Epithelial cell of proximal tubule (primary cell): ENCODE data around the gene UBE2H. TPM values are rescaled to one million over a fixed set of nuclear protein-coding genes. Genes with fewer than 3 reads are reported as not detected.
"Not testable (repeated sequence)": the region's sequence is repeated elsewhere in the genome, so short reads cannot be mapped to it uniquely, and the experiment has no call there.

Experiments
- DNase-seq: peaks from one replicate; pipeline ENCODE4 v3.0.0-alpha.2; 2011; ENCODE audit warnings: low read depth
- H3K4me3 ChIP-seq: 2 replicates; pipeline ENCODE4 v1.5.1; 2011; ENCODE audit warnings: low read depth, mild to moderate bottlenecking, low read length
- CTCF ChIP-seq: conservative IDR thresholded peaks from 2 replicates; pipeline ENCODE4 v1.5.1; 2012; ENCODE audit warnings: low read depth, mild to moderate bottlenecking, low read length
- total RNA-seq: library from RNA; depleted of rRNA; stranded (reverse); fragments of >200 nt; gene quantifications from 2 replicates; pipeline ENCODE4 v1.2.3, GENCODE V29; 2015

Gene UBE2H
- total RNA-seq, 1 donor from 2014 or later = 88.1 TPM

DNA sequence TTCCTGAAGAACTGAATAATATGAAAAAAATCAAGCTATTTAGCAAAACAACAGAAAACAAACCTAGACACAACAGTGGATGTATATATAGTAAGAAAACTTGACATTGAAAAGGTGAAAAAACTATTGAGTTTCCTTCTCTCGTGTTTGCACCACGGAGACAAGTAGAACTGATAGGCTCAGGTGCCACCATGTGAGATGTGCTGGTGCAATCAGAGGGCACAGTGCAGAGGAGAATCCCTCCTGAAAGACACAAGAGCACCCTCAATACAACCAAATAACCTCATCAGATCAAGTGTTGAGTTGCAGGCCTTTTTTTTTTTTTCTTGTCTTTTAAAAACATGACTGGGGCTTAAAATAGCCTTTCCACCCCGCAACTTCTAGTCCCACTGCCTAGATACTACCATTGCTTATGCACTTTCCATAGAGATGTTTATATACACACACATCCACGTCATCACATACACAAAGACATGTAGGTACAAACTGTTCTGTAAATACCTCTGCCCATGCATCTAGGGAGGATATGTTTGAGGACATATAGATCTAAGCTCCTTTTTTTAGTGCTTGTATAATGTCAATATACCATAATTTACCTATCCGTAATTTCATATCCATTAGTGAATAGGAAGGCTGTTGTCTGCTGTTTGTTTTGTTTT lies 54.1 kb downstream of the UBE2H start:
- no peak for DNase-seq
- no peak overlapping the region for H3K4me3 ChIP-seq
- TF ChIP-seq CTCF = no peak

DNA sequence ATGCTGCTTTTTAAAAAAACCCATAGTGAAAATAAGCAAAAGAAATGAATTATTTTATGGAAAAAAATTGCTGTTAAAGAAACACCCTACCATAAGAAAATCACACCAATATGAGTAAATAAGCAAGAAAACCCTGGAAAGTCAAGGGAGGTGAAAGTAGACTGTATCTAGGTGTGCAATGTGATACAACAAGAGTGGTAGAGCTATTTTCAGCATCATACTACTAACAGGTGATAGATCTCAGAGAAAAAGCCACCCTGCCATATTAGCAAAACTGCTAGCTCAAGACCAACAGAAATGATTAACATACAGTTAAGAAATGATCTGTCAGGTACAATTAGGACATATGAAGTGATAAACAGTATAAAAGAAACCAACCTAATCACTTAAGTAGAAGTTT lies 54.8 kb downstream of the UBE2H start:
- no peak for DNase-seq
- TF ChIP-seq CTCF = no peak
- H3K4me3 ChIP-seq = no peak overlapping the region

DNA sequence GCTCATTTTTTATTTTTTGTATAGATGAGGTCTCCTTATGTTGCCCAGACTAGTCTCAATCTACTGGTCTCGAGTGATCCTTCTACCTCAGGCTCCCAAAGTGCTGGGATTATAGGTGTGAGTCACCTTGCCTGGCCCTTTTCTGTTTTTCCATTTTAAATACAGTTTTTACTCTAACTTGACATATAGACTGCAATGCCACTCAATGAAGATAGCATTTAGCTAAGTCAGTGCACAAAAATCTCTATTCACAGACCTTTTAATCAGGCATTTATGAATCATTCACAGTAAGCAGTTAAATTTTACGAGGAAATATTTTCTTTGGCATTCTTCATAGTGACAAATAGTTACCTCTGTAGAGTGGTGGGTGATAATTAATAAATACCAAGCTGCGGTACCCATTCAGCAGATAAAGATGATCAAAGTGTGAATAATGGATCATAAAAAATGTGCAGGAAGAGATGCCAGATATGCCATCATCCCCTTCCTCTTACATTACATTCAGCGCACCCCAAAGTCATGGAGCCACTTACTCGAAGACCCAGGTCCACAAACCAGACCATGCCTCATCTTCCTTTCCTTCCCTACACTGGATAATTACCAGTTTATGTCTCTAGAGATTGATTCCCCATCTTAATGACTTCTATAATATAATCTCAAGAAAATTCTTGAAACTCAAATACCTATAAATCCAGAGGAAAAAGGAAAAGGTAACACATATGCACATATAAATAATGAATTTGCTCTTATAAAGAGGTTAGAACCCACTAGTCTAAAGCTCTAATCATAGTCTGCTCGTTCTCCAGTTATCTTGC lies 56.0 kb downstream of the UBE2H start:
- H3K4me3 ChIP-seq = no peak overlapping the region
- DNase-seq = no peak
- TF ChIP-seq CTCF = no peak

DNA sequence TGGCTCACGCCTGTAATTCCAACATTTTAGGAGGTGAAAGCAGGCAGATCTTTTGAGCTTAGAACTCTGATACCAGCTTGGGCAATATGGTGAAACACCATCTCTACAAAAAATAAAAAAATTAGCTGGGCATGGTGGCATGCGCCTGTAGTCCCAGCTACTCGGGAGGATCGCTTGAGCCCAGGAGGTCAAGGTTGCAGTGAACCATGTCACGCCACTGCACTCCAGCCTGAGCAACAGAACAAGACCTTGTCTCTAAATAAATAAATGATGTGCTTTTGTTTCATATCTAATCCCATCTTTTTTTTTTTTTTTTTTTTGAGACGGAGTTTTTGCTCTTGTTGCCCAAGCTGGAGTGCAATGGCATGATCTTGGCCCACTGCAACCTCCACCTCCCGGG lies 58.6 kb downstream of the UBE2H start:
- DNase-seq, H3K4me3 ChIP-seq: not testable (repeated sequence)

- no peak for TF ChIP-seq CTCF
Observed at GRCh38 chr7:129890090-129890489, 62.7 kb downstream of the UBE2H start.

GRCh38 chr7:129889133-129889844 lies 63.5 kb downstream of the UBE2H start:
- DNase-seq = no peak
- no peak for TF ChIP-seq CTCF
- no peak overlapping the region for H3K4me3 ChIP-seq

More at GRCh38 chr7:129890090-129890489, 62.7 kb downstream of the UBE2H start:
- no peak for DNase-seq
- no peak overlapping the region for H3K4me3 ChIP-seq

DNA sequence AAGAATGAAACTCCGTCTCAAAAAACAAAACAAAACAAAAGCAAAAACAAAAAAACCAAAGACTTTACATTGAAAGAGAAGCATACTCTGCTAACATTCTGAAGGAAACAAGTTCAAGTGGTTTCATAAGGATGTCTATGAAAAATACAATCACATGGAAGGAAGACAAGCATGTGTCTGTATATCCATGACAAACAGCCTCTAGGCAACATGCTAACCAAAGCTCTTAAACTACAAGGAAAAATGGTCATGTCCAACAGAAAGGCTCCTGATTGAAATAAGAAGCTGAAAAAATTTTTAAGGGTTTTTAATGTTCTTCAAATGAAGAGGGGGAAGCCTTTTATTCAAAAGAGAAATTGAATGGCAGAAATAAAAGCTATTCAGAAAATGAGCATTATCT lies 64.9 kb downstream of the UBE2H start:
- no peak for TF ChIP-seq CTCF
- H3K4me3 ChIP-seq = no peak overlapping the region
- DNase-seq = no peak
